Measurements from ENCODE around the gene CPNE2. TPM values are rescaled to one million over a fixed set of nuclear protein-coding genes. Genes with fewer than 3 reads are reported as not detected.

The CPNE2 gene
- total RNA-seq, 2 donors from 2014 or later: 26.7 to 28.4 TPM

Other genes with a start within 250 kb of the CPNE2 start
- gene SLC12A3, start 227.4 kb upstream of the CPNE2 start, total RNA-seq: not detected
- gene HERPUD1, start 160.4 kb upstream of the CPNE2 start, total RNA-seq: 100 to 1,000 TPM in 1 of 2 donors, 10 to 100 TPM in 1; 99.7 to 106 TPM
- under 1 TPM in 1 of 2 donors, not detected in 1; 0.60 TPM for gene CETP, start 130.6 kb upstream of the CPNE2 start, total RNA-seq
- 10 to 100 TPM; 37.8 to 53.2 TPM for gene NLRC5, start 103.0 kb upstream of the CPNE2 start, total RNA-seq
- 10 to 100 TPM; 56.0 to 56.1 TPM for gene PSME3IP1, start 93.5 kb downstream of the CPNE2 start, total RNA-seq
- 10 to 100 TPM; 26.8 to 27.6 TPM for gene RSPRY1, start 93.7 kb downstream of the CPNE2 start, total RNA-seq
- gene ARL2BP, start 152.7 kb downstream of the CPNE2 start, total RNA-seq: 10 to 100 TPM; 48.4 to 49.6 TPM
- 1 to 10 TPM; 1.7 to 3.8 TPM for gene PLLP, start 192.1 kb downstream of the CPNE2 start, total RNA-seq

Measured in posterior vena cava (tissue), 2 donors.